Measurements from ENCODE around the gene SMAP2. TPM values are rescaled to one million over a fixed set of nuclear protein-coding genes. Genes with fewer than 3 reads are reported as not detected.

The SMAP2 gene
- total and polyA plus RNA-seq, 2 of the 4 experiments (the other 2 are of a cell fraction), result 30.1 to 31.0 TPM

DNA sequence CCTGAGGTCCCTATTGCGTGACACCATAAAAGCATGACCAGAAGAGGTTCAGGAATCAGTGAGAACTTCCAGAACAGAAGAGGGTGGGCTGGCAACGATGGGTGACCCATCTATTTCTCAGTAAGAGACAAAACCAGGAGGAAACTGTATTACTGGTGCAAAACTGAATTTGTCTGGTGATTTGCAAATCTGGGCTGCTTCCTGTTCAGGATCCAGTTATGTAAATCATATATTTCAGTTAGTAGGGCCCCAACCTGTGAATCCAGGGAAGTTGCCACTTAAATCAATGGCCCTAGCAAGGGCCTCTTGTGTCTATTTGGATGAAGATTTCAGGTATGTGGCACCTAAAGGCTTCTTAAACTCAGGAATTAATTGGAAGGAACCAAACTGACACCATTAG lies 23.1 kb upstream of the SMAP2 start:
- POLR2A ChIA-PET (ENCODE audit: unreplicated experiment), result no interaction called here
- no peaks in the 10 kb centered on the region for H3K79me1 ChIP-seq (ENCODE audit: low read depth in 1 of 2, low read length in 2 of 2)
- no peak overlapping the region for H2AK9ac ChIP-seq (replicated peaks; ENCODE audit: low read depth, low read length, poor library complexity)
- H3K36me3 ChIP-seq (ENCODE audit: control insufficient read depth, insufficient read depth, low read length), result no peaks in the 10 kb centered on the region
- H2BK20ac ChIP-seq (ENCODE audit: low read depth, low read length), result no peak overlapping the region
- no peak overlapping the region for H4K8ac ChIP-seq (ENCODE audit: low read depth in 2 of 2, low read length in 2 of 2)
- H3K9me3 ChIP-seq (ENCODE audit: control insufficient read depth, insufficient read depth, low read length), result no peaks in the 10 kb centered on the region
- peaks cover 7% of the 10 kb centered on the region; the same call in 1 of the 2 replicates for H3K27me3 ChIP-seq (ENCODE audit: control insufficient read depth, insufficient read depth, low read length)
- no peak overlapping the region for H2BK5ac ChIP-seq (ENCODE audit: low read depth, low read length, poor library complexity, severe bottlenecking)
- no peak overlapping the region for H2AFZ ChIP-seq (replicated peaks; ENCODE audit: low read length, poor library complexity)
- no peak overlapping the region for H3K18ac ChIP-seq (ENCODE audit: low read depth, low read length)
- no peak overlapping the region for H4K5ac ChIP-seq (ENCODE audit: low read depth, low read length)
- CTCF ChIA-PET, result interaction anchor here (1.5 kb wide), 1 partner anchor 12 kb away, joined by 3 read pairs; no protein-coding TSS in a partner anchor
- no peak overlapping the region for H3K4ac ChIP-seq (ENCODE audit: low read depth, low read length)
- H3K27ac ChIP-seq (ENCODE audit: insufficient read depth, low read length), result no peak overlapping the region
- H4K20me1 ChIP-seq (ENCODE audit: insufficient read depth, low read length), result no peaks in the 10 kb centered on the region
- H3K9me1 ChIP-seq (ENCODE audit: insufficient read depth, low read length), result no peaks in the 10 kb centered on the region
- H2BK120ac ChIP-seq (ENCODE audit: low read depth, low read length), result no peak overlapping the region
- H3K4me3 ChIP-seq (ENCODE audit: insufficient read depth, low read depth, low read length), result no peak overlapping the region
- DNase-seq (no peak), ATAC-seq (ENCODE audit: low read depth) (no peak)
- in situ Hi-C loops (cut with MboI; ENCODE audit: low sequenced_read_pairs), result no loop called here
- H3K56ac ChIP-seq (ENCODE audit: extremely low read depth, insufficient read depth, low read length), result no peak overlapping the region
- no peak overlapping the region for H4K91ac ChIP-seq (ENCODE audit: insufficient read depth, low read depth, low read length)
- no peaks in the 10 kb centered on the region for H3K4me1 ChIP-seq (ENCODE audit: control insufficient read depth, insufficient read depth, low read length)
- no peak for TF ChIP-seq MAZ (IDR thresholded peaks at IDR 0.05; ENCODE audit: borderline replicate concordance, low read depth, low read length)
- TF ChIP-seq, protein P1, sequence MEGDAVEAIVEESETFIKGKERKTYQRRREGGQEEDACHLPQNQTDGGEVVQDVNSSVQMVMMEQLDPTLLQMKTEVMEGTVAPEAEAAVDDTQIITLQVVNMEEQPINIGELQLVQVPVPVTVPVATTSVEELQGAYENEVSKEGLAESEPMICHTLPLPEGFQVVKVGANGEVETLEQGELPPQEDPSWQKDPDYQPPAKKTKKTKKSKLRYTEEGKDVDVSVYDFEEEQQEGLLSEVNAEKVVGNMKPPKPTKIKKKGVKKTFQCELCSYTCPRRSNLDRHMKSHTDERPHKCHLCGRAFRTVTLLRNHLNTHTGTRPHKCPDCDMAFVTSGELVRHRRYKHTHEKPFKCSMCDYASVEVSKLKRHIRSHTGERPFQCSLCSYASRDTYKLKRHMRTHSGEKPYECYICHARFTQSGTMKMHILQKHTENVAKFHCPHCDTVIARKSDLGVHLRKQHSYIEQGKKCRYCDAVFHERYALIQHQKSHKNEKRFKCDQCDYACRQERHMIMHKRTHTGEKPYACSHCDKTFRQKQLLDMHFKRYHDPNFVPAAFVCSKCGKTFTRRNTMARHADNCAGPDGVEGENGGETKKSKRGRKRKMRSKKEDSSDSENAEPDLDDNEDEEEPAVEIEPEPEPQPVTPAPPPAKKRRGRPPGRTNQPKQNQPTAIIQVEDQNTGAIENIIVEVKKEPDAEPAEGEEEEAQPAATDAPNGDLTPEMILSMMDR (conservative IDR thresholded peaks at IDR 0.05; ENCODE audit: low read depth, low read length), result no peak
- TF ChIP-seq, protein P2, sequence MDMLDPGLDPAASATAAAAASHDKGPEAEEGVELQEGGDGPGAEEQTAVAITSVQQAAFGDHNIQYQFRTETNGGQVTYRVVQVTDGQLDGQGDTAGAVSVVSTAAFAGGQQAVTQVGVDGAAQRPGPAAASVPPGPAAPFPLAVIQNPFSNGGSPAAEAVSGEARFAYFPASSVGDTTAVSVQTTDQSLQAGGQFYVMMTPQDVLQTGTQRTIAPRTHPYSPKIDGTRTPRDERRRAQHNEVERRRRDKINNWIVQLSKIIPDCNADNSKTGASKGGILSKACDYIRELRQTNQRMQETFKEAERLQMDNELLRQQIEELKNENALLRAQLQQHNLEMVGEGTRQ (IDR thresholded peaks at IDR 0.05; ENCODE audit: low read depth, low read length), result no peak
- TF ChIP-seq CEBPB (IDR thresholded peaks at IDR 0.05; ENCODE audit: low read depth, low read length), result no peak
- no peak for TF ChIP-seq MXI1 (IDR thresholded peaks at IDR 0.05; ENCODE audit: borderline replicate concordance, low read depth, low read length)
- TF ChIP-seq BHLHE40 (IDR thresholded peaks at IDR 0.05; ENCODE audit: low read depth, low read length), result no peak
- no peak for TF ChIP-seq SMC3 (IDR thresholded peaks at IDR 0.05; ENCODE audit: low read depth, low read length)
- no peak for TF ChIP-seq CHD1 (IDR thresholded peaks at IDR 0.05; ENCODE audit: low read depth, low read length)
- no peak for TF ChIP-seq FOS (IDR thresholded peaks at IDR 0.05; ENCODE audit: low read depth, low read length)
- TF ChIP-seq RCOR1 (IDR thresholded peaks at IDR 0.05; ENCODE audit: insufficient replicate concordance, low read length), result no peak
- TF ChIP-seq POLR2A (IDR thresholded peaks at IDR 0.05; ENCODE audit: low read depth, low read length), result no peak
- TF ChIP-seq RAD21 (IDR thresholded peaks at IDR 0.05; ENCODE audit: low read length), result no peak
- no peak for TF ChIP-seq MAFK (IDR thresholded peaks at IDR 0.05; ENCODE audit: low read depth, low read length)
- TF ChIP-seq RFX5 (IDR thresholded peaks at IDR 0.05; ENCODE audit: low read depth, low read length), result no peak
- TF ChIP-seq NFE2L2 (IDR thresholded peaks at IDR 0.05; ENCODE audit: low read depth, low read length), result no peak
- TF ChIP-seq, protein P3, sequence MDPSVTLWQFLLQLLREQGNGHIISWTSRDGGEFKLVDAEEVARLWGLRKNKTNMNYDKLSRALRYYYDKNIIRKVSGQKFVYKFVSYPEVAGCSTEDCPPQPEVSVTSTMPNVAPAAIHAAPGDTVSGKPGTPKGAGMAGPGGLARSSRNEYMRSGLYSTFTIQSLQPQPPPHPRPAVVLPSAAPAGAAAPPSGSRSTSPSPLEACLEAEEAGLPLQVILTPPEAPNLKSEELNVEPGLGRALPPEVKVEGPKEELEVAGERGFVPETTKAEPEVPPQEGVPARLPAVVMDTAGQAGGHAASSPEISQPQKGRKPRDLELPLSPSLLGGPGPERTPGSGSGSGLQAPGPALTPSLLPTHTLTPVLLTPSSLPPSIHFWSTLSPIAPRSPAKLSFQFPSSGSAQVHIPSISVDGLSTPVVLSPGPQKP (IDR thresholded peaks at IDR 0.05; ENCODE audit: borderline replicate concordance, low read depth, low read length), result no peak
- no peak overlapping the region for H3K9ac ChIP-seq (ENCODE audit: low read depth, low read length)
- no peak overlapping the region for H2AK5ac ChIP-seq (ENCODE audit: low read depth, low read length)
- BruUV-seq (replicated peaks), result no TSS peak
- 80% methylated on average over 1 of the region's 2 CpGs; no CpG with 5 or more reads in 1 of the 2 experiments for WGBS, 2 experiments (ENCODE audit: extremely low coverage in 2 of 2, insufficient read length in 1 of 2)
- no peak overlapping the region for H3K4me2 ChIP-seq (ENCODE audit: low read depth, low read length)
- H3K14ac ChIP-seq (replicated peaks; ENCODE audit: low read depth, low read length), result no peak overlapping the region
- no peak overlapping the region for H3K23ac ChIP-seq (ENCODE audit: low read depth, low read length)
- dilution Hi-C loops (cut with HindIII; ENCODE audit: low sequenced_read_pairs, unreplicated experiment), result no loop called here
- H2BK15ac ChIP-seq (ENCODE audit: low read depth, low read length), result no peak overlapping the region
- intact Hi-C loops (cut with micrococcal nuclease), result no loop called here

All from IMR-90 (cell line).